ENCODE data around the gene ULK4. TPM values are rescaled to one million over a fixed set of nuclear protein-coding genes. Genes with fewer than 3 reads are reported as not detected.

ULK4 gene
- total and polyA plus RNA-seq, 9 of the 15 experiments (the other 6 are each of a cell fraction or from before 2014, with no cell fraction given) = 3.0 to 5.9 (median 3.5) TPM

- TF ChIP-seq CUX1 (CRISPR knock-in tag; IDR thresholded peaks at IDR 0.05) (no peak), CBX2 (IDR thresholded peaks at IDR 0.05; ENCODE audit: insufficient read depth, low read length, poor library complexity, severe bottlenecking) (no peak), ZNF311 (CRISPR knock-in tag; IDR thresholded peaks at IDR 0.05) (no peak), EZH2 (IDR thresholded peaks at IDR 0.05; ENCODE audit: borderline replicate concordance, low read depth, low read length) (no peak), MEF2D (tag; conservative IDR thresholded peaks at IDR 0.05; ENCODE audit: low read depth) (no peak), TEAD2 (tag; IDR thresholded peaks at IDR 0.05) (no peak), SRSF7 (optimal IDR thresholded peaks at IDR 0.05; ENCODE audit: low read depth, low read length) (no peak), CREB3 (tag; conservative IDR thresholded peaks at IDR 0.05; ENCODE audit: low read depth) (no peak), RFX7 (CRISPR knock-in tag; IDR thresholded peaks at IDR 0.05) (no peak)
Measured at GRCh38 chr3:41441568-41441967, 520.3 kb downstream of the ULK4 start (continued).

Measured in K562 (cell line).